K562 (cell line): ENCODE results near the gene EMILIN1. TPM values are rescaled to one million over a fixed set of nuclear protein-coding genes. Genes with fewer than 3 reads are reported as not detected.

Source experiments
- ARID4B ChIP-seq: sonication (generic); formaldehyde crosslinking; IDR thresholded peaks from 2 replicates; pipeline ENCODE4 v1.8.0; 2022; ENCODE audit warnings: mild to moderate bottlenecking, missing genetic modification reagents
- ATF1 ChIP-seq, 2 experiments: fragments of 450-650 bp in 1 of 2; IDR thresholded peaks; 2 replicates each; pipeline ENCODE4 v1.6.1; 2016; ENCODE audit warnings: missing compliant biosample characterization in 1 of 2, missing genetic modification characterization in 1 of 2
- CBFA2T3 ChIP-seq: fragments of 450-650 bp; IDR thresholded peaks from 2 replicates; pipeline ENCODE4 v1.6.1; 2017
- CREB1 ChIP-seq, 2 experiments: sonication (generic) in 1 of 2; formaldehyde crosslinking in 1 of 2; IDR thresholded peaks; 2 replicates each; pipeline versions ENCODE4 v1.6.1 to v1.8.0; 2012 to 2022; ENCODE audit warnings: inconsistent platforms in 1 of 2, mild to moderate bottlenecking in 1 of 2, missing genetic modification reagents in 1 of 2, moderate library complexity in 1 of 2
- ETV6 ChIP-seq, 3 experiments: fragments of 150-350 bp in 1 of 3; sonication (generic) in 1 of 3; formaldehyde crosslinking in 1 of 3; IDR thresholded peaks; 2 replicates each; pipeline versions ENCODE4 v1.6.1 to v1.8.0; 2014 to 2022; ENCODE audit warnings: borderline replicate concordance in 2 of 3, low read depth in 2 of 3, antibody characterized with exemption in 1 of 3, low read length in 1 of 3, mild to moderate bottlenecking in 1 of 3, missing genetic modification reagents in 1 of 3
- HLTF ChIP-seq: fragments of 450-650 bp; IDR thresholded peaks from 2 replicates; pipeline ENCODE4 v1.6.1; 2016
- JUN ChIP-seq, 2 experiments: sonication (generic) in 1 of 2; formaldehyde crosslinking in 1 of 2; IDR thresholded peaks; 2 replicates each; pipeline versions ENCODE4 v1.6.1 to v1.8.0; 2012 to 2022; ENCODE audit warnings: borderline replicate concordance in 2 of 2, mild to moderate bottlenecking in 2 of 2, improper control_type of control experiment in 1 of 2, low read depth in 1 of 2, low read length in 1 of 2, missing genetic modification reagents in 1 of 2
- LEF1 ChIP-seq: fragments of 450-650 bp; IDR thresholded peaks from 2 replicates; pipeline ENCODE4 v1.6.1; 2016; ENCODE audit warnings: mild to moderate bottlenecking
- MCM7 ChIP-seq, 2 experiments: fragments of 450-650 bp; IDR thresholded peaks; 2 replicates each; pipeline ENCODE4 v1.6.1; 2016 to 2018
- MEF2D ChIP-seq: conservative IDR thresholded peaks from 2 replicates; pipeline ENCODE4 v1.6.1; 2016; ENCODE audit warnings: low read depth, missing genetic modification characterization, missing compliant biosample characterization
- MLX ChIP-seq, 2 experiments: fragments of 450-650 bp in 1 of 2; sonication (generic) in 1 of 2; formaldehyde crosslinking; conservative IDR thresholded peaks; 2 replicates each; pipeline versions ENCODE4 v1.4.0 to v1.8.1; 2020 to 2022; ENCODE audit warnings: mild to moderate bottlenecking in 1 of 2, missing genetic modification reagents in 1 of 2
- PCBP1 ChIP-seq: fragments of 200-400 bp; formaldehyde crosslinking; IDR thresholded peaks from 2 replicates; pipeline ENCODE4 v1.6.1; 2018; ENCODE audit warnings: mild to moderate bottlenecking, low read depth, low read length; ENCODE audit not compliant: poor library complexity, severe bottlenecking
- PHF21A ChIP-seq: fragments of 450-650 bp; IDR thresholded peaks from 2 replicates; pipeline ENCODE4 v1.6.1; 2017; ENCODE audit warnings: low read depth, borderline replicate concordance
- RBBP5 ChIP-seq: fragments of 200-600 bp; sonication (generic); IDR thresholded peaks from 2 replicates; pipeline ENCODE4 v1.6.1; 2012; ENCODE audit warnings: borderline replicate concordance, mild to moderate bottlenecking, low read length, control low read depth, inconsistent platforms; ENCODE audit not compliant: insufficient read depth, poor library complexity, severe bottlenecking
- SLC30A9 ChIP-seq: fragments of 250-450 bp; sonication (Bioruptor Pico); IDR thresholded peaks from 2 replicates; pipeline ENCODE4 v1.8.0; 2022; ENCODE audit warnings: mild to moderate bottlenecking, moderate library complexity
- SMARCA5 ChIP-seq: fragments of 450-650 bp; IDR thresholded peaks from 2 replicates; pipeline ENCODE4 v1.6.1; 2016
- SMARCE1 ChIP-seq: fragments of 450-650 bp; IDR thresholded peaks from 2 replicates; pipeline ENCODE4 v1.7.1; 2016; ENCODE audit warnings: mild to moderate bottlenecking
- SMC3 ChIP-seq: conservative IDR thresholded peaks from 2 replicates; pipeline ENCODE4 v1.6.1; 2011; ENCODE audit warnings: low read depth, low read length, improper control_type of control experiment; ENCODE audit not compliant: insufficient read depth
- SUPT5H ChIP-seq: fragments of 450-650 bp; IDR thresholded peaks from 2 replicates; pipeline ENCODE4 v1.6.1; 2016
- TRIM28 ChIP-seq: fragments of 450-650 bp; IDR thresholded peaks from 2 replicates; pipeline ENCODE4 v1.6.1; 2017
- ZNF121 ChIP-seq: sonication (generic); formaldehyde crosslinking; conservative IDR thresholded peaks from 2 replicates; pipeline ENCODE4 v1.8.0; 2022; ENCODE audit warnings: missing genetic modification reagents
- ZNF224 ChIP-seq: sonication (generic); formaldehyde crosslinking; IDR thresholded peaks from 2 replicates; pipeline ENCODE4 v1.8.0; 2022; ENCODE audit warnings: mild to moderate bottlenecking, missing genetic modification reagents
- ZNF717 ChIP-seq: fragments of 250-450 bp; sonication (Bioruptor Pico); IDR thresholded peaks from 2 replicates; pipeline ENCODE4 v1.5.0; 2021
- ZNF75A ChIP-seq: fragments of 450-650 bp; formaldehyde crosslinking; IDR thresholded peaks from 2 replicates; pipeline ENCODE4 v1.4.0; 2020; ENCODE audit warnings: mild to moderate bottlenecking
- ZNF79 ChIP-seq: fragments of 250-450 bp; sonication (Bioruptor Pico); IDR thresholded peaks from 2 replicates; pipeline ENCODE4 v1.4.0; 2020; ENCODE audit warnings: low read depth, mild to moderate bottlenecking, moderate library complexity
- polyA plus RNA-seq, 8 experiments: library from polyadenylated mRNA; depleted of rRNA in 4 of 8; stranded (reverse) in 5 of 8; unstranded in 3 of 8; fragments of >200 nt; fragmentation: Nextera tagmentation in 2 of 8; fragmentation: Illumina TruSeq in 1 of 8; extraction: Ambion mirVana in 2 of 8; extraction: Trizol in 1 of 8; gene quantifications; 2 replicates each; pipeline versions ENCODE4 v1.2.1 to v1.2.3, GENCODE V29; 2011 to 2014; ENCODE audit warnings: inconsistent platforms in 1 of 8, missing spikeins in 1 of 8
- total RNA-seq, 7 experiments: library from RNA; depleted of rRNA in 6 of 7; stranded (reverse); fragments of >200 nt in 6 of 7; fragmentation: Illumina TruSeq in 2 of 7; extraction: Trizol in 2 of 7; gene quantifications; 2 replicates each; pipeline versions ENCODE4 v1.2.1 to v1.2.3, GENCODE V29; 2011 to 2021; ENCODE audit warnings: low replicate concordance in 1 of 7

The EMILIN1 gene
- total and polyA plus RNA-seq, 9 of the 15 experiments (the other 6 are each of a cell fraction or from before 2014, with no cell fraction given) = 0.04 to 2.7 (median 0.54) TPM; not detected in 2

GRCh38 chr2:27123302-27124150 is 45.1 kb downstream of the EMILIN1 start, which contains the start of gene ABHD1 (continued):
- TF ChIP-seq ZNF224 (CRISPR knock-in tag) = no peak
- TF ChIP-seq ZNF75A (CRISPR knock-in tag) = no peak
- TF ChIP-seq SMARCE1 = no peak
- no peak for TF ChIP-seq MCM7 (IDR thresholded peaks at IDR 0.05)
- no peak for TF ChIP-seq CREB1 (IDR thresholded peaks at IDR 0.05)
- no peak for TF ChIP-seq CREB1 (CRISPR knock-in tag; IDR thresholded peaks at IDR 0.05)
- TF ChIP-seq MEF2D (tag) = no peak
- no peak for TF ChIP-seq HLTF
- no peak for TF ChIP-seq SLC30A9 (CRISPR knock-in tag)
- no peak for TF ChIP-seq TRIM28
- no peak for TF ChIP-seq PHF21A
- TF ChIP-seq ETV6 (IDR thresholded peaks at IDR 0.05; ENCODE audit: borderline replicate concordance in 1 of 2, low read depth in 2 of 2, low read length in 1 of 2) = no peak
- no peak for TF ChIP-seq ETV6 (CRISPR knock-in tag; IDR thresholded peaks at IDR 0.05; ENCODE audit: borderline replicate concordance)
- no peak for TF ChIP-seq PCBP1
- TF ChIP-seq SMARCA5 = no peak
- no peak for TF ChIP-seq SMC3
- no peak for TF ChIP-seq CBFA2T3
- TF ChIP-seq ZNF121 = no peak
- TF ChIP-seq ARID4B (CRISPR knock-in tag) = peak; percentile 36; the same call in 1 of the 2 replicates
- no peak for TF ChIP-seq ATF1 (CRISPR knock-in tag; IDR thresholded peaks at IDR 0.05)
- peak; percentile 47 for TF ChIP-seq ATF1 (tag; IDR thresholded peaks at IDR 0.05)
- no peak for TF ChIP-seq ZNF717 (CRISPR knock-in tag)
- peak; percentile 51 for TF ChIP-seq SUPT5H
- no peak for TF ChIP-seq MLX (CRISPR knock-in tag; conservative IDR thresholded peaks at IDR 0.05)
- TF ChIP-seq JUN (IDR thresholded peaks at IDR 0.05; ENCODE audit: borderline replicate concordance, low read depth, low read length) = no peak
- no peak for TF ChIP-seq JUN (CRISPR knock-in tag; IDR thresholded peaks at IDR 0.05; ENCODE audit: borderline replicate concordance)
- peak; percentile 80 for TF ChIP-seq RBBP5
- TF ChIP-seq ZNF79 (CRISPR knock-in tag) = no peak
- no peak for TF ChIP-seq LEF1
